Esophagus squamous epithelium (tissue), 4 donors: ENCODE measurements around the gene HS6ST1.

ENCODE experiments used
- POLR2A ChIP-seq, 4 donors: fragments of 450-650 bp; IDR thresholded peaks; one replicate each; pipeline ENCODE4 v1.6.1; 2017; ENCODE audit warnings: antibody characterized with exemption in 4 of 4, mild to moderate bottlenecking in 4 of 4, moderate library complexity in 3 of 4
- TF ChIP-seq, protein P1 (sequence below), 6 experiments: fragments of 450-650 bp in 4 of 6; fragments of 200-600 bp in 2 of 6; sonication (generic) in 2 of 6; IDR thresholded peaks; one replicate each; pipeline ENCODE4 v1.5.1; 2016 to 2019; ENCODE audit warnings: antibody characterized with exemption in 6 of 6, mild to moderate bottlenecking in 4 of 6, moderate library complexity in 4 of 6

DNA sequence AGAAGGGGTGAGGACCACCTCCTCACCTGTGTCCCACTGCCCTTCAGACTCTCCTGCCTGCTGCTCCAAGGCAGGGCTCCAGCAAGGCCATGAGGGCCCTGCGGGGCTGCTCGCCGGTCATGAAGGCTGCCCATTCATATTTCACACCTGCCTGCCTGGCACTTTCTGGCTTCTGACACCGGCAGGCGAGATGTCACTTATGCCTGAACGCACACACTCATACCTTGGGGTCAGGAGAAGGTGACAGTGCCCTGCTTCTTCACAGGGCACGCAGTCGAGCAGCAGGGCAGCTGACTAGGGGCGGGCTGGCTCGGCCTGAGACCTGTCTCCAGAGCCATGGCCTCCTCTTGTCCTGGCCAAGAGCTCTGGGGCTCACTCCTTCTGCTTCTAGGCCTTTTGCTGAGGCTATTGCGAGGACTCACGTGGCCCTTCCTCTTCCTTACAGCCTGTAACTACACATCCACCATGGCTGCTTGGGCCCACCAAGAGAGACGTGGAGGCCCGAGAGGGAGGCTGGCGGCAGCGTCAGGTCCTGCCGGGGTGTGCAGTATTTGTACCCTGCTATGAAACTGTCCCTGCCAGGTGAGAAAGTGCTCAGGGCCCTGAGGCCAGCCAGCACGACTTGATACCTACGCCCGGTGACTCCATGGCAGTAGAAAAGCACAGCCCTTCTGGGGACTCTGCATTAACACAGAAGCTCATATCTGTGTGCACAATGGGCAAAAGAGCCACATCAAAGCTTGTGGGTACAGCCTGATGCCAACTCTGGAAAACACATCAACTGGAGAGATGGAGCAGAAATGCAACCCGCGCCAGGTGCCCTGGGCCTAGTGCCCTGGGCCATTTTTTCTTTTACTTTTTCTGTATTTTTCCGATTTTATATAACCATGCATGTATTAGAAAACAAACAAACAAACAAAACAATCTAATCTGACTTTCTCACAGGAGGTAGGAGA, 30.6 kb downstream of the HS6ST1 start:
- TF ChIP-seq, protein P1, sequence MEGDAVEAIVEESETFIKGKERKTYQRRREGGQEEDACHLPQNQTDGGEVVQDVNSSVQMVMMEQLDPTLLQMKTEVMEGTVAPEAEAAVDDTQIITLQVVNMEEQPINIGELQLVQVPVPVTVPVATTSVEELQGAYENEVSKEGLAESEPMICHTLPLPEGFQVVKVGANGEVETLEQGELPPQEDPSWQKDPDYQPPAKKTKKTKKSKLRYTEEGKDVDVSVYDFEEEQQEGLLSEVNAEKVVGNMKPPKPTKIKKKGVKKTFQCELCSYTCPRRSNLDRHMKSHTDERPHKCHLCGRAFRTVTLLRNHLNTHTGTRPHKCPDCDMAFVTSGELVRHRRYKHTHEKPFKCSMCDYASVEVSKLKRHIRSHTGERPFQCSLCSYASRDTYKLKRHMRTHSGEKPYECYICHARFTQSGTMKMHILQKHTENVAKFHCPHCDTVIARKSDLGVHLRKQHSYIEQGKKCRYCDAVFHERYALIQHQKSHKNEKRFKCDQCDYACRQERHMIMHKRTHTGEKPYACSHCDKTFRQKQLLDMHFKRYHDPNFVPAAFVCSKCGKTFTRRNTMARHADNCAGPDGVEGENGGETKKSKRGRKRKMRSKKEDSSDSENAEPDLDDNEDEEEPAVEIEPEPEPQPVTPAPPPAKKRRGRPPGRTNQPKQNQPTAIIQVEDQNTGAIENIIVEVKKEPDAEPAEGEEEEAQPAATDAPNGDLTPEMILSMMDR (IDR thresholded peaks at IDR 0.05): no peak
- TF ChIP-seq POLR2A (IDR thresholded peaks at IDR 0.05): no peak
